ENCODE results near the gene MAP2K7.
"Not testable (repeated sequence)": the region's sequence is repeated elsewhere in the genome, so short reads cannot be mapped to it uniquely, and the experiment has no call there.

Gene MAP2K7

GRCh38 chr19:7928334-7928706 lies 24.6 kb downstream of the MAP2K7 start:
- no peaks in the 10 kb centered on the region for H3K9me3 ChIP-seq
- peak overlapping the region; percentile 21 to 31 for H3K4me3 ChIP-seq
- peak in 1 of 2 donors; percentile 74 for DNase-seq
- peak overlapping the region; percentile 91 to 96 for H3K27ac ChIP-seq
- H3K36me3 ChIP-seq: peaks cover 14 to 30% (median 27%) of the 10 kb centered on the region in 3 donors
- intact Hi-C loops (cut with DNase I; ENCODE audit: low total_unique reads): no loop called here
- peaks cover 0 to 97% (median 83%) of the 10 kb centered on the region in 4 donors for H3K4me1 ChIP-seq
- peaks cover 0 to 4% of the 10 kb centered on the region in 2 donors for H3K27me3 ChIP-seq
- no peak for TF ChIP-seq CTCF (IDR thresholded peaks at IDR 0.05)

- peaks cover 0 to 97% (median 83%) of the 10 kb centered on the region in 4 donors for H3K4me1 ChIP-seq
- peak; percentile 42 to 44 for TF ChIP-seq CTCF (IDR thresholded peaks at IDR 0.05)
- intact Hi-C loops (cut with DNase I; ENCODE audit: low total_unique reads): no loop called here
These were observed 25.3 kb downstream of the MAP2K7 start for GRCh38 chr19:7928741-7929701.

GRCh38 chr19:7930030-7930429 lies 26.4 kb downstream of the MAP2K7 start:
- Histone ChIP-seq H3K27ac (peak overlapping the region; percentile 91 to 96), H3K36me3 (peaks cover 20 to 45% (median 43%) of the 10 kb centered on the region in 3 donors), H3K4me3 (peak overlapping the region in 1 of 2 donors; percentile 31), H3K4me1 (peaks cover 0 to 97% (median 82%) of the 10 kb centered on the region in 4 donors)
- intact Hi-C loops (cut with DNase I; ENCODE audit: low total_unique reads); DNase-seq; H3K9me3 ChIP-seq; H3K27me3 ChIP-seq: not testable (repeated sequence)

More at GRCh38 chr19:7928741-7929701, 25.3 kb downstream of the MAP2K7 start:
- peaks cover 20 to 35% (median 34%) of the 10 kb centered on the region in 3 donors for H3K36me3 ChIP-seq
- peaks cover 0 to 4% of the 10 kb centered on the region in 2 donors for H3K27me3 ChIP-seq
- no peaks in the 10 kb centered on the region for H3K9me3 ChIP-seq
- peak; percentile 80 to 89 for DNase-seq
- peak overlapping the region; percentile 91 to 96 for H3K27ac ChIP-seq
- peak overlapping the region; percentile 21 to 31 for H3K4me3 ChIP-seq

- no peak for TF ChIP-seq CTCF (IDR thresholded peaks at IDR 0.05)
- DNase-seq: no peak
- Histone ChIP-seq H3K9me3 (no peaks in the 10 kb centered on the region), H3K27ac (peak overlapping the region; percentile 91 to 96), H3K4me3 (no peak overlapping the region), H3K27me3 (no peaks in the 10 kb centered on the region), H3K4me1 (peaks cover 0 to 97% (median 77%) of the 10 kb centered on the region in 4 donors), H3K36me3 (peaks cover 26 to 52% (median 50%) of the 10 kb centered on the region in 3 donors)
- intact Hi-C loops (cut with DNase I; ENCODE audit: low total_unique reads): no loop called here
These were observed 27.1 kb downstream of the MAP2K7 start for GRCh38 chr19:7930765-7931164.

- intact Hi-C loops (cut with DNase I; ENCODE audit: low total_unique reads): no loop called here
These were observed 27.8 kb downstream of the MAP2K7 start for GRCh38 chr19:7931221-7932061.

More at GRCh38 chr19:7931221-7932061, 27.8 kb downstream of the MAP2K7 start:
- Histone ChIP-seq H3K36me3 (peaks cover 33 to 59% (median 57%) of the 10 kb centered on the region in 3 donors), H3K27me3 (no peaks in the 10 kb centered on the region), H3K9me3 (no peaks in the 10 kb centered on the region), H3K27ac (peak overlapping the region; percentile 91 to 96), H3K4me3 (no peak overlapping the region), H3K4me1 (peaks cover 0 to 98% (median 72%) of the 10 kb centered on the region in 4 donors)
- peak in 1 of 2 donors; percentile 88 for DNase-seq
- no peak for TF ChIP-seq CTCF (IDR thresholded peaks at IDR 0.05)

Data from tibial artery (tissue), 4 donors.